Measurements from ENCODE around the gene WDR59.
"Not testable (repeated sequence)": the region's sequence is repeated elsewhere in the genome, so short reads cannot be mapped to it uniquely, and the experiment has no call there.

WDR59 gene

GRCh38 chr16:74844041-74844980, 140.6 kb downstream of the WDR59 start:
- no peak for DNase-seq

- DNase-seq = not testable (repeated sequence)
These were observed 141.4 kb downstream of the WDR59 start for GRCh38 chr16:74843381-74844035.

- DNase-seq = no peak
These were observed 142.5 kb downstream of the WDR59 start for GRCh38 chr16:74842413-74842812.

- no peak for DNase-seq
These were observed 143.0 kb downstream of the WDR59 start for GRCh38 chr16:74841904-74842303.

- DNase-seq = no peak
These were observed 143.5 kb downstream of the WDR59 start for GRCh38 chr16:74841469-74841868.

- no peak for DNase-seq
These were observed 147.9 kb downstream of the WDR59 start for GRCh38 chr16:74837056-74837455.

GRCh38 chr16:74836111-74836671, 148.7 kb downstream of the WDR59 start:
- no peak for DNase-seq

GRCh38 chr16:74832228-74832627, 152.7 kb downstream of the WDR59 start:
- DNase-seq = no peak

- no peak for DNase-seq
These were observed 153.5 kb downstream of the WDR59 start for GRCh38 chr16:74831467-74831866.

- DNase-seq = no peak
These were observed 154.3 kb downstream of the WDR59 start for GRCh38 chr16:74830648-74831047.

- no peak for DNase-seq
These were observed 155.3 kb downstream of the WDR59 start for GRCh38 chr16:74829637-74830036.

GRCh38 chr16:74825941-74826340, 159.0 kb downstream of the WDR59 start:
- DNase-seq = no peak

- no peak for DNase-seq
These were observed 159.9 kb downstream of the WDR59 start for GRCh38 chr16:74825016-74825415.
